HFFc6 (cell line): Measurements from ENCODE around the gene SH2D4B. TPM values are rescaled to one million over a fixed set of nuclear protein-coding genes. Genes with fewer than 3 reads are reported as not detected.

Experiments
- total RNA-seq, 6 experiments: library from RNA; stranded (reverse); fragmentation: NEBNext Ultra II Directional; extraction: Animal tissue kit (Norgen Biotek cat#: 25700); gene quantifications; 2 replicates in 1 of 6; 3 replicates in 5 of 6; pipeline ENCODE4 v1.2.3, GENCODE V29; 2021

The SH2D4B gene
- total RNA-seq, 6 experiments from 2014 or later, result not detected

Other genes starting within 250 kb of the SH2D4B start
- not detected for gene MAT1A, start 248.2 kb upstream of the SH2D4B start, total RNA-seq
- not detected for gene DYDC1, start 181.1 kb upstream of the SH2D4B start, total RNA-seq
- not detected for gene DYDC2, start 181.1 kb upstream of the SH2D4B start, total RNA-seq
- under 1 TPM in 3 of 6 experiments, not detected in 3; 0.15 to 0.52 (median 0.28) TPM for gene PRXL2A, start 129.4 kb upstream of the SH2D4B start, total RNA-seq
- 10 to 100 TPM; 72.9 to 96.2 (median 84.5) TPM for gene TSPAN14, start 83.6 kb upstream of the SH2D4B start, total RNA-seq